Measurements from ENCODE around the gene NOVA2. TPM values are rescaled to one million over a fixed set of nuclear protein-coding genes. Genes with fewer than 3 reads are reported as not detected.

The NOVA2 gene
- polyA plus RNA-seq, 2 of the 4 experiments (the other 2 are of a cell fraction) = 0.06 to 0.30 TPM

DNA sequence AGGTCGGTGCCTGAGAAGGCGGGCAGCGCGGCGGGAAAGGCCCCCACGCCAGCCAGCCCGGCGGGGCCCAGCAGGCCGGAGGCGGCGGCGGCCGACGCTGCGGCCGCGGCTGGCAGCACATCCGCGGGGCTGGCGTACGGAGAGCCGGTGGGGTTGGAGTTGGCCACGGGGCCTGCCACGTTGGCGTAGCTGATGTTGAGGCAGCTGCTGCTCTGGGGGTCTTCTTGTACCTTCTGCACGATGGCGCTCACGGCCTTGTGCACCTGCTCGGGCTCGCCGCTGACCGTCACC lies 33.2 kb downstream of the NOVA2 start:
- WGBS (ENCODE audit: missing lambda C conversion rate) = 90% methylated on average over 32 of the region's 32 CpGs
- CTCF ChIA-PET = interaction anchor here (1.2 kb wide), 1 partner anchor 137 kb away, joined by 3 read pairs; no protein-coding TSS in a partner anchor

DNA sequence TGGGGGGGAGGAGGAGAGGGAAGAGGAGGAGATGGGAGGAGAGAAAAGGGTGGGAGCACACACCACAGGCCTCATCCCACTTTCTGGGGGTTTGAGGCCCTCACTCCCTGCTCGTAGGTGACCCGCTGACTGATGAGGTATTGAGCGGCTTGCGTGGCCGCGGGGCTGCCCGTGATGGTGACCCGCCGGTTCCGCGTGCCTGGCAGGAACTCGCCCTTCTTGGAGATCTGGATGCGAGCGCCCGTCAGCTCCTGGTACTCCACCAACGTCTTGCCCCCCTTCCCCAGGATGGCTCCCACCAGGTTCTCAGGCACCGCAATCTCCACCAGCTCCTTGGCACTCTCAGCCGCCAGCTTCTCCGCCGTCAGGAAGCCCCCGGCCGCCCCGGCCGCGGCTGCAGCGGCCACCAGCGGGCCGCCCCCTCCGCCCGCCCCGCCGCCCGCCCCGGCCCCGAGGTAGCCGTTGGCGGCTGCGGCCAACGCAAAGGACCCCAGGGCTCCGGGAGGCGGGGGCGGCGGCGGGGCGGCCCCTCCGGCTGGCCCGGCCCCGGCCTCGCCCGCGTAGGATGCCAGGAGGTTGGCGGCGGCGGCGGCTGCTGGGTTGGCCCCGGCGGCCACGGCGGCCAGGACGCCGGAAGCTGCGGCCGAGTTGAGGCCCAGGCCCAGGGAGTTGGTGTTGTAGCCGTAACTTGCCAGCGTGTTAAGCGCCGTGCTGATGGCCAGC lies 33.7 kb downstream of the NOVA2 start:
- TF ChIP-seq FOSB (CRISPR knock-in tag; IDR thresholded peaks at IDR 0.05) = no peak
- TF ChIP-seq RAD21 (conservative IDR thresholded peaks at IDR 0.05 in 1 of 2, IDR thresholded peaks at IDR 0.05 in 1 of 2) = no peak
- no peak for TF ChIP-seq NR3C1 (IDR thresholded peaks at IDR 0.05)
- TF ChIP-seq PHF8 (IDR thresholded peaks at IDR 0.05; ENCODE audit: borderline replicate concordance, low read depth) = no peak
- TF ChIP-seq EP300 (IDR thresholded peaks at IDR 0.05) = no peak
- no peak for TF ChIP-seq HOXA7 (CRISPR knock-in tag; IDR thresholded peaks at IDR 0.05)
- TF ChIP-seq MAZ (IDR thresholded peaks at IDR 0.05; ENCODE audit: borderline replicate concordance, low read depth, low read length) = no peak
- no peak for TF ChIP-seq SMC3 (IDR thresholded peaks at IDR 0.05)
- TF ChIP-seq MAFK (IDR thresholded peaks at IDR 0.05; ENCODE audit: partially characterized antibody) = no peak
- H3K27ac ChIP-seq = no peak overlapping the region
- CTCF ChIA-PET = interaction anchor here (1.2 kb wide), 1 partner anchor 137 kb away, joined by 3 read pairs; no protein-coding TSS in a partner anchor
- H3K9me3 ChIP-seq = 0 out of 3 replicates have a peak, but pooled peaks cover 4% of the 10 kb centered on the region
- WGBS (ENCODE audit: missing lambda C conversion rate) = 87% methylated on average over 50 of the region's 67 CpGs
- no peak overlapping the region for H3K4me2 ChIP-seq
- peaks cover 4% of the 10 kb centered on the region; the same call in 1 of the 3 replicates for H3K4me1 ChIP-seq
- no peak for DNase-seq (ENCODE audit: low read depth in 1 of 2, low spot score in 1 of 2)
- H3K4me3 ChIP-seq = no peak overlapping the region
- FAIRE-seq = no peak
- POLR2A ChIA-PET = no interaction called here
- ATAC-seq = no peak

More for the DNA sequence above, 33.2 kb downstream of the NOVA2 start:
- TF ChIP-seq KDM5A (IDR thresholded peaks at IDR 0.05) (no peak), CEBPB (IDR thresholded peaks at IDR 0.05) (no peak), NR3C1 (IDR thresholded peaks at IDR 0.05) (no peak)
- TF ChIP-seq, protein P1, sequence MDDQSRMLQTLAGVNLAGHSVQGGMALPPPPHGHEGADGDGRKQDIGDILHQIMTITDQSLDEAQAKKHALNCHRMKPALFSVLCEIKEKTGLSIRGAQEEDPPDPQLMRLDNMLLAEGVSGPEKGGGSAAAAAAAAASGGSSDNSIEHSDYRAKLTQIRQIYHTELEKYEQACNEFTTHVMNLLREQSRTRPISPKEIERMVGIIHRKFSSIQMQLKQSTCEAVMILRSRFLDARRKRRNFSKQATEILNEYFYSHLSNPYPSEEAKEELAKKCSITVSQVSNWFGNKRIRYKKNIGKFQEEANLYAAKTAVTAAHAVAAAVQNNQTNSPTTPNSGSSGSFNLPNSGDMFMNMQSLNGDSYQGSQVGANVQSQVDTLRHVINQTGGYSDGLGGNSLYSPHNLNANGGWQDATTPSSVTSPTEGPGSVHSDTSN (IDR thresholded peaks at IDR 0.05) = no peak
- POLR2A ChIA-PET = no interaction called here
- DNase-seq (ENCODE audit: low read depth in 1 of 2, low spot score in 1 of 2) (no peak), ATAC-seq (no peak), FAIRE-seq (no peak)
- H3K4me1 ChIP-seq = no peaks in the 10 kb centered on the region; the same call in 2 of the 3 replicates
- no peak overlapping the region for H3K4me2 ChIP-seq
- no peak overlapping the region for H3K27ac ChIP-seq
- 0 out of 3 replicates have a peak, but pooled peaks cover 4% of the 10 kb centered on the region for H3K9me3 ChIP-seq
- no peak overlapping the region for H3K4me3 ChIP-seq

GRCh38 chr19:45938733-45939319 lies 34.8 kb downstream of the NOVA2 start:
- TF ChIP-seq SREBF2 (IDR thresholded peaks at IDR 0.05) = no peak
- no peak for TF ChIP-seq RCOR1 (IDR thresholded peaks at IDR 0.05; ENCODE audit: low read depth, low read length)
- no peak for TF ChIP-seq ZSCAN20 (CRISPR knock-in tag; IDR thresholded peaks at IDR 0.05)
- TF ChIP-seq E2F6 (IDR thresholded peaks at IDR 0.05; ENCODE audit: borderline replicate concordance, low read depth) = no peak
- no peak for TF ChIP-seq BHLHE40 (IDR thresholded peaks at IDR 0.05; ENCODE audit: low read depth, low read length)
- TF ChIP-seq ZC3H11A (IDR thresholded peaks at IDR 0.05) = no peak
- TF ChIP-seq FOSL2 (IDR thresholded peaks at IDR 0.05) = no peak
- TF ChIP-seq FOSL2 (CRISPR knock-in tag; IDR thresholded peaks at IDR 0.05) = no peak
- TF ChIP-seq EP300 (IDR thresholded peaks at IDR 0.05) = no peak
- no peak for TF ChIP-seq CBX2 (IDR thresholded peaks at IDR 0.05; ENCODE audit: borderline replicate concordance, low read depth)
- no peak for TF ChIP-seq NPAS2 (CRISPR knock-in tag; IDR thresholded peaks at IDR 0.05; ENCODE audit: borderline replicate concordance)
- TF ChIP-seq CHD2 (IDR thresholded peaks at IDR 0.05; ENCODE audit: low read length, partially characterized antibody) = no peak
- TF ChIP-seq GATA3 (IDR thresholded peaks at IDR 0.05; ENCODE audit: borderline replicate concordance) = no peak
- no peak for TF ChIP-seq HDAC2 (IDR thresholded peaks at IDR 0.05)
- TF ChIP-seq, protein P2, sequence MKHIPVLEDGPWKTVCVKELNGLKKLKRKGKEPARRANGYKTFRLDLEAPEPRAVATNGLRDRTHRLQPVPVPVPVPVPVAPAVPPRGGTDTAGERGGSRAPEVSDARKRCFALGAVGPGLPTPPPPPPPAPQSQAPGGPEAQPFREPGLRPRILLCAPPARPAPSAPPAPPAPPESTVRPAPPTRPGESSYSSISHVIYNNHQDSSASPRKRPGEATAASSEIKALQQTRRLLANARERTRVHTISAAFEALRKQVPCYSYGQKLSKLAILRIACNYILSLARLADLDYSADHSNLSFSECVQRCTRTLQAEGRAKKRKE (CRISPR knock-in tag; IDR thresholded peaks at IDR 0.05; ENCODE audit: low read depth) = no peak
- TF ChIP-seq HOXB5 (CRISPR knock-in tag; IDR thresholded peaks at IDR 0.05) = no peak
- no peak for TF ChIP-seq MAFK (IDR thresholded peaks at IDR 0.05; ENCODE audit: partially characterized antibody)
- TF ChIP-seq FOSB (CRISPR knock-in tag; IDR thresholded peaks at IDR 0.05) = no peak
- no peak for TF ChIP-seq POLR2A (IDR thresholded peaks at IDR 0.05; ENCODE audit: low read length)
- no peak for TF ChIP-seq RARB (CRISPR knock-in tag; IDR thresholded peaks at IDR 0.05)
- no peak for TF ChIP-seq CHD4 (IDR thresholded peaks at IDR 0.05; ENCODE audit: borderline replicate concordance)
- Histone ChIP-seq H3K4me2 (no peak overlapping the region), H3K4me1 (peaks cover 11% of the 10 kb centered on the region; the same call in 1 of the 3 replicates), H3K27ac (no peak overlapping the region), H3K9me3 (no peaks in the 10 kb centered on the region), H3K4me3 (no peak overlapping the region)
- no peak for FAIRE-seq
- ChIA-PET POLR2A (interaction anchor here (0.7 kb wide), 1 partner anchor 14 kb away, joined by 5 read pairs; no protein-coding TSS in a partner anchor), CTCF (interaction anchor here (0.7 kb wide), 1 partner anchor 26 kb away, joined by 4 read pairs; no protein-coding TSS in a partner anchor)
- ATAC-seq = no peak
- WGBS (ENCODE audit: missing lambda C conversion rate) = 67% methylated on average over 3 of the region's 3 CpGs
- no peak for DNase-seq (ENCODE audit: low read depth in 1 of 2, low spot score in 1 of 2)

Measured in A549 (cell line).